B cell (primary cell): ENCODE data around the gene PALLD. TPM values are rescaled to one million over a fixed set of nuclear protein-coding genes. Genes with fewer than 3 reads are reported as not detected.

ENCODE experiments used
- ATAC-seq: fragments of 200-7000 bp; cut with Tn5 transposase; one replicate; pipeline ENCODE4 v1.10.0; 2021; ENCODE audit warnings: low read depth, mild to moderate bottlenecking, moderate number of reproducible peaks, moderate library complexity
- CTCF ChIA-PET: fragments of 350-600 bp; sonication (Branson Sonifier 250); formaldehyde crosslinking; loops from one replicate; lab custom pipeline; 2021; ENCODE audit warnings: antibody characterized with exemption, inconsistent platforms; lab: Charles Lee
- POLR2A ChIA-PET: fragments of 350-600 bp; sonication (Branson Sonifier 250); formaldehyde crosslinking; loops from one replicate; lab custom pipeline; 2021; ENCODE audit warnings: antibody characterized with exemption; lab: Charles Lee
- DNase-seq: peaks from one replicate; pipeline ENCODE4 v3.0.0; 2013
- H2AFZ ChIP-seq: 2 replicates; pipeline ENCODE4 v1.6.1; 2012; ENCODE audit warnings: mild to moderate bottlenecking, low read depth, low read length; ENCODE audit not compliant: insufficient read depth, poor library complexity, severe bottlenecking
- H3K27ac ChIP-seq, 2 donors: 1 replicate in 1 of 2; 2 replicates in 1 of 2; pipeline ENCODE4 v1.5.1; 2012 to 2013; ENCODE audit warnings: low read length in 2 of 2, mild to moderate bottlenecking in 2 of 2, moderate library complexity in 1 of 2
- H3K27me3 ChIP-seq, 4 experiments: fragments of 200-600 bp in 1 of 4; sonication (generic) in 1 of 4; replicated peaks in 1 of 4; 1 replicate in 2 of 4; 2 replicates in 2 of 4; pipeline versions ENCODE4 v1.6.1 to v1.7.0; 2013 to 2016; ENCODE audit warnings: low read length in 3 of 4, mild to moderate bottlenecking in 2 of 4, mixed read lengths in 1 of 4, moderate library complexity in 1 of 4; ENCODE audit not compliant: insufficient read depth in 4 of 4, control insufficient read depth in 3 of 4; ENCODE audit errors: control extremely low read depth in 1 of 4
- H3K36me3 ChIP-seq, 2 experiments: replicated peaks in 1 of 2; 1 replicate in 1 of 2; 2 replicates in 1 of 2; pipeline versions ENCODE4 v1.6.1 to v1.7.1; 2013; ENCODE audit warnings: low read length in 1 of 2; ENCODE audit not compliant: insufficient read depth in 2 of 2, control insufficient read depth in 1 of 2; ENCODE audit errors: control extremely low read depth in 1 of 2, extremely low read depth in 1 of 2
- H3K4me1 ChIP-seq, 2 donors: fragments of 200-600 bp in 1 of 2; sonication (generic) in 1 of 2; 1 replicate in 1 of 2; 2 replicates in 1 of 2; pipeline versions ENCODE4 v1.5.1 to v1.6.1; 2013 to 2017; ENCODE audit warnings: low read length in 2 of 2; ENCODE audit not compliant: control insufficient read depth in 2 of 2, insufficient read depth in 2 of 2
- H3K4me2 ChIP-seq: replicated peaks from 2 replicates; pipeline ENCODE3; 2012; ENCODE audit warnings: mild to moderate bottlenecking, low read depth, low read length; ENCODE audit not compliant: poor library complexity, severe bottlenecking
- H3K4me3 ChIP-seq, 5 experiments: fragments of 200-600 bp in 1 of 5; sonication (generic) in 1 of 5; 1 replicate in 3 of 5; 2 replicates in 2 of 5; pipeline versions ENCODE4 v1.5.1 to v1.7.0; 2011 to 2016; ENCODE audit warnings: low read length in 4 of 5, mild to moderate bottlenecking in 4 of 5, low read depth in 2 of 5, control low read depth in 1 of 5, moderate library complexity in 1 of 5; ENCODE audit not compliant: insufficient read depth in 1 of 5; ENCODE audit errors: control extremely low read depth in 1 of 5, extremely low read depth in 1 of 5
- H3K79me2 ChIP-seq: fragments of 200-600 bp; sonication (generic); one replicate; pipeline ENCODE4 v1.6.0; 2016; ENCODE audit warnings: low read length; ENCODE audit not compliant: control insufficient read depth, insufficient read depth
- H3K9ac ChIP-seq: fragments of 200-600 bp; sonication (generic); 2 replicates; pipeline ENCODE4 v1.6.1; 2017; ENCODE audit warnings: mild to moderate bottlenecking, low read length, moderate library complexity
- H3K9me3 ChIP-seq, 3 donors: one replicate each; pipeline versions ENCODE4 v1.6.1 to v1.7.1; 2013; ENCODE audit warnings: low read length in 2 of 3; ENCODE audit not compliant: control insufficient read depth in 2 of 3, insufficient read depth in 1 of 3; ENCODE audit errors: control extremely low read depth in 1 of 3
- H4K20me1 ChIP-seq: 2 replicates; pipeline ENCODE4 v1.6.0; 2012; ENCODE audit warnings: mild to moderate bottlenecking, low read length; ENCODE audit not compliant: insufficient read depth, control insufficient read depth, poor library complexity, severe bottlenecking
- H3K27ac Mint-ChIP-seq: one replicate; pipeline ENCODE4 v1.8.0; 2021; ENCODE audit warnings: mixed read lengths
- H3K27me3 Mint-ChIP-seq: one replicate; pipeline ENCODE4 v1.8.0; 2021; ENCODE audit warnings: mixed read lengths
- H3K4me1 Mint-ChIP-seq: one replicate; pipeline ENCODE4 v1.8.0; 2021; ENCODE audit warnings: mixed read lengths
- H3K4me3 Mint-ChIP-seq: one replicate; pipeline ENCODE4 v1.8.0; 2021; ENCODE audit warnings: mixed read lengths
- H3K9me3 Mint-ChIP-seq: one replicate; pipeline ENCODE4 v1.8.0; 2022; ENCODE audit warnings: mixed read lengths; ENCODE audit not compliant: insufficient read depth
- EZH2 ChIP-seq: IDR thresholded peaks from 2 replicates; pipeline ENCODE4 v1.6.1; 2012; ENCODE audit warnings: borderline replicate concordance, low read depth, mild to moderate bottlenecking, moderate library complexity, low read length; ENCODE audit not compliant: insufficient read depth, poor library complexity, severe bottlenecking
- WGBS: methylation state at CpG from one replicate; pipeline ENCODE4 v1.1.5; 2013; ENCODE audit warnings: missing lambda C conversion rate; ENCODE audit not compliant: insufficient coverage; 5-methylcytosine and 5-hydroxymethylcytosine counted together
- intact Hi-C: fragments of 100-400 bp; cut with micrococcal nuclease; formaldehyde crosslinking; loops from one replicate; pipeline ENCODE4 v1.10.0; 2022
- polyA plus RNA-seq: library from polyadenylated mRNA; depleted of rRNA; stranded (reverse); fragments of >200 nt; gene quantifications from 2 replicates; pipeline ENCODE4 v1.2.3, GENCODE V29; 2012
- total RNA-seq, 2 donors: library from RNA; stranded (reverse); fragments of 120-200 nt in 1 of 2; gene quantifications; 1 replicate in 1 of 2; 2 replicates in 1 of 2; pipeline versions ENCODE4 v1.2.3 to v1.2.4, GENCODE V29; 2013 to 2022
- TF ChIP-seq, protein P1 (sequence below): fragments of 200-600 bp; IDR thresholded peaks from one replicate; pipeline ENCODE4 v1.8.0; 2022; ENCODE audit warnings: antibody characterized with exemption, mild to moderate bottlenecking

The PALLD gene
- total and polyA plus RNA-seq, 2 donors (not counting 1 experiment from before 2014, with no cell fraction given): 0.63 to 0.71 TPM

DNA sequence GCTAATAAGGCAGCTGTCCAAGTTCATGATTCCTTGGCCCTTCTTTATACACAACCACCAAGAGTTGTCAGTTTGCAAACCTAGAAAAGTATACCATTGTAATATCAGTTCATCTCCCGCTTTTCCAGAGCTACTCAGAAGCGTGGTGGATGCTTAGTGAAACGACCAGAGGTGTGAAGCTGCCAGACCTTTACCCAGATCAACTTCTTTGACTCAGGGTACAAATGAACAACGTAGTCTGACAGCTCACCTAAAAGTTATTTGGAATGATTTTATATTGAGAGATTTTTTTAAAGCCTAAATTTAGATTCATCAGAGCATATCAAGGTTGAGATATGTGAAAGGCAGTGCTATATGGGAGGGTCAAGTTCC lies 343.5 kb downstream of the PALLD start:
- intact Hi-C loops: no loop called here
- WGBS: 100% methylated on average over 1 of the region's 4 CpGs
- ATAC-seq (no peak), DNase-seq (no peak)
- POLR2A ChIA-PET: no interaction called here
- Mint-ChIP-seq H3K4me3 (no peak overlapping the region), H3K9me3 (no peaks in the 10 kb centered on the region), H3K27me3 (peaks cover 45% of the 10 kb centered on the region), H3K27ac (no peak overlapping the region), H3K4me1 (no peaks in the 10 kb centered on the region)
- Histone ChIP-seq H3K4me3 (no peak overlapping the region), H3K9me3 (no peaks in the 10 kb centered on the region), H3K27ac (no peak overlapping the region), H4K20me1 (no peaks in the 10 kb centered on the region), H3K9ac (no peak overlapping the region), H3K36me3 (no peaks in the 10 kb centered on the region), H3K27me3 (peaks cover 0 to 6% (median 4%) of the 10 kb centered on the region in 4 experiments), H2AFZ (no peak overlapping the region), H3K4me1 (no peaks in the 10 kb centered on the region), H3K4me2 (no peak overlapping the region), H3K79me2 (no peaks in the 10 kb centered on the region)
- CTCF ChIA-PET: no interaction called here
- TF ChIP-seq, protein P1, sequence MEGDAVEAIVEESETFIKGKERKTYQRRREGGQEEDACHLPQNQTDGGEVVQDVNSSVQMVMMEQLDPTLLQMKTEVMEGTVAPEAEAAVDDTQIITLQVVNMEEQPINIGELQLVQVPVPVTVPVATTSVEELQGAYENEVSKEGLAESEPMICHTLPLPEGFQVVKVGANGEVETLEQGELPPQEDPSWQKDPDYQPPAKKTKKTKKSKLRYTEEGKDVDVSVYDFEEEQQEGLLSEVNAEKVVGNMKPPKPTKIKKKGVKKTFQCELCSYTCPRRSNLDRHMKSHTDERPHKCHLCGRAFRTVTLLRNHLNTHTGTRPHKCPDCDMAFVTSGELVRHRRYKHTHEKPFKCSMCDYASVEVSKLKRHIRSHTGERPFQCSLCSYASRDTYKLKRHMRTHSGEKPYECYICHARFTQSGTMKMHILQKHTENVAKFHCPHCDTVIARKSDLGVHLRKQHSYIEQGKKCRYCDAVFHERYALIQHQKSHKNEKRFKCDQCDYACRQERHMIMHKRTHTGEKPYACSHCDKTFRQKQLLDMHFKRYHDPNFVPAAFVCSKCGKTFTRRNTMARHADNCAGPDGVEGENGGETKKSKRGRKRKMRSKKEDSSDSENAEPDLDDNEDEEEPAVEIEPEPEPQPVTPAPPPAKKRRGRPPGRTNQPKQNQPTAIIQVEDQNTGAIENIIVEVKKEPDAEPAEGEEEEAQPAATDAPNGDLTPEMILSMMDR: no peak

DNA sequence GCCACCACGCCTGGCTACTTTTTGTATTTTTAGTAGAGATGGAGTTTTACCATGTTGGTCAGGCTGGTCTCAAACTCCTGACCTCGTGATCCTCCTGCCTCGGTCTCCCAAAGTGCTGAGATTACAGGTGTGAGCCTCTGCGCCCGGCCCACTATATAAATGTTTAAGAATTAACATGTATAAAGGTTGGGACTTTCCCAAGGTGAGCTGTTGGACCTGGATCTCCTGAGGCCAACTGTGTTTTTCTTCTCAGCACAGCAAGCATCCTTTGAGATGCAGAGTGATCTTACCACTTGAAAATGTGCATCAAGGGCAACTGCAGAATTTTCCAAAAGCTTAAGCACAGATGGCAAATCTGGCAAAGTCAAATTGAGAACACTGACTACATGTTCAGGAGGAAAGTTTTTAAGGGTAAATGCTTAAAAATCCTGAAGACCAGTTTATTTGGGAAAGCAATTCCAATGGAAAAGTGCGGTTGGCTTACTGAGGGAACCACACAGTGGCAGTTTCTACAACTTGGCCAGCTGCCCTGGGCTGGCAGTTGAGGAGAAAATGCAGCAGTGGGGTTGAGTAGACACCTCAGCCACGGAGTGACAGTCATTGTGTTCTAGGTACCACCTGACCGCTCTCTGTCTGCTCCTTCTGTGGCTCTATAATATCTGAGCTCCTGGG lies 344.3 kb downstream of the PALLD start:
- no peaks in the 10 kb centered on the region for H3K79me2 ChIP-seq
- H3K4me3 ChIP-seq: no peak overlapping the region
- Mint-ChIP-seq H3K27ac (no peak overlapping the region), H3K4me3 (no peak overlapping the region), H3K27me3 (peaks cover 41% of the 10 kb centered on the region), H3K4me1 (no peaks in the 10 kb centered on the region), H3K9me3 (no peaks in the 10 kb centered on the region)
- POLR2A ChIA-PET: no interaction called here
- H3K27me3 ChIP-seq: peaks cover 0 to 6% (median 3%) of the 10 kb centered on the region in 4 experiments
- DNase-seq (no peak), ATAC-seq (no peak)
- TF ChIP-seq EZH2: no peak
- TF ChIP-seq, protein P1: no peak
- no peak overlapping the region for H3K9ac ChIP-seq
- CTCF ChIA-PET: no interaction called here
- no peaks in the 10 kb centered on the region for H3K9me3 ChIP-seq
- H2AFZ ChIP-seq: no peak overlapping the region
- no peak overlapping the region for H3K4me2 ChIP-seq
- H3K27ac ChIP-seq: no peak overlapping the region
- WGBS: 59% methylated on average over 3 of the region's 8 CpGs
- H3K4me1 ChIP-seq: no peaks in the 10 kb centered on the region
- no peaks in the 10 kb centered on the region for H3K36me3 ChIP-seq
- H4K20me1 ChIP-seq: no peaks in the 10 kb centered on the region
- intact Hi-C loops: no loop called here
